Calu3 (cell line): Measurements from ENCODE around the gene SPINT1. TPM values are rescaled to one million over a fixed set of nuclear protein-coding genes. Genes with fewer than 3 reads are reported as not detected.

Experiments used
- BruUV-seq: library from RNA; stranded (reverse); fragments of 400-500 nt; replicated peaks from 2 replicates; lab custom pipeline; 2021; lab: Mats Ljungman, UMichigan
- CTCF ChIA-PET: fragments of 300-600 bp; sonication (Branson Sonifier 250); formaldehyde crosslinking; loops from one replicate; lab custom pipeline; 2022; ENCODE audit warnings: antibody characterized with exemption; lab: Charles Lee
- DNase-seq: peaks from one replicate; pipeline ENCODE4 v3.0.0; 2022
- H3K27ac Mint-ChIP-seq: one replicate; pipeline ENCODE4 v1.8.0; 2022; ENCODE audit warnings: mixed read lengths; ENCODE audit not compliant: unreplicated experiment
- H3K27me3 Mint-ChIP-seq: one replicate; pipeline ENCODE4 v1.8.0; 2022; ENCODE audit warnings: mixed read lengths; ENCODE audit not compliant: unreplicated experiment
- H3K36me3 Mint-ChIP-seq: one replicate; pipeline ENCODE4 v1.8.0; 2022; ENCODE audit warnings: mild to moderate bottlenecking, moderate library complexity, mixed read lengths; ENCODE audit not compliant: insufficient read depth, unreplicated experiment
- H3K4me1 Mint-ChIP-seq: one replicate; pipeline ENCODE4 v1.8.0; 2022; ENCODE audit warnings: mild to moderate bottlenecking, low read depth, mixed read lengths; ENCODE audit not compliant: unreplicated experiment
- H3K4me3 Mint-ChIP-seq: one replicate; pipeline ENCODE4 v1.8.0; 2022; ENCODE audit warnings: mild to moderate bottlenecking, low read depth, moderate library complexity, mixed read lengths; ENCODE audit not compliant: unreplicated experiment
- H3K9me3 Mint-ChIP-seq: one replicate; pipeline ENCODE4 v1.8.0; 2022; ENCODE audit warnings: low read depth, mixed read lengths; ENCODE audit not compliant: unreplicated experiment
- intact Hi-C: fragments of 100-400 bp; cut with micrococcal nuclease; formaldehyde crosslinking; loops from one replicate; pipeline ENCODE4 v1.10.0; 2022; ENCODE audit not compliant: unreplicated experiment
- total RNA-seq: library from RNA; stranded (reverse); gene quantifications from 2 replicates; pipeline ENCODE4 v1.2.3, GENCODE V29; 2022
- TF ChIP-seq, protein P1 (sequence below): fragments of 200-600 bp; IDR thresholded peaks from one replicate; pipeline ENCODE4 v1.8.0; 2022; ENCODE audit warnings: antibody characterized with exemption; ENCODE audit not compliant: unreplicated experiment

SPINT1 gene
- total RNA-seq, 1 experiment from 2014 or later: 93.7 TPM

- CTCF ChIA-PET: interaction anchor here (0.6 to 0.9 kb wide), 5 partner anchors 9 to 417 kb away, joined by 3 to 5 read pairs (median 4); no protein-coding TSS in a partner anchor
- intact Hi-C loops: loop anchor here (10.0 kb wide), 1 partner anchor 58 kb away; no protein-coding TSS in a partner anchor
- BruUV-seq: no TSS peak
These were observed 62.5 kb downstream of the SPINT1 start for GRCh38 chr15:40906091-40906990.

GRCh38 chr15:40906991-40907802 lies 63.3 kb downstream of the SPINT1 start:
- intact Hi-C loops: loop anchor here (10.0 kb wide), 1 partner anchor 58 kb away; no protein-coding TSS in a partner anchor
- no peaks in the 10 kb centered on the region for H3K9me3 Mint-ChIP-seq
- CTCF ChIA-PET: interaction anchor here (0.7 kb wide), 1 partner anchor 48 kb away, joined by 4 read pairs; no protein-coding TSS in a partner anchor
- peaks cover 26% of the 10 kb centered on the region for H3K36me3 Mint-ChIP-seq
- H3K27ac Mint-ChIP-seq: peak overlapping the region; percentile 36
- peak overlapping the region; percentile 47 for H3K4me3 Mint-ChIP-seq
- no TSS peak for BruUV-seq
- no peaks in the 10 kb centered on the region for H3K4me1 Mint-ChIP-seq
- no peak for DNase-seq
- TF ChIP-seq, protein P1, sequence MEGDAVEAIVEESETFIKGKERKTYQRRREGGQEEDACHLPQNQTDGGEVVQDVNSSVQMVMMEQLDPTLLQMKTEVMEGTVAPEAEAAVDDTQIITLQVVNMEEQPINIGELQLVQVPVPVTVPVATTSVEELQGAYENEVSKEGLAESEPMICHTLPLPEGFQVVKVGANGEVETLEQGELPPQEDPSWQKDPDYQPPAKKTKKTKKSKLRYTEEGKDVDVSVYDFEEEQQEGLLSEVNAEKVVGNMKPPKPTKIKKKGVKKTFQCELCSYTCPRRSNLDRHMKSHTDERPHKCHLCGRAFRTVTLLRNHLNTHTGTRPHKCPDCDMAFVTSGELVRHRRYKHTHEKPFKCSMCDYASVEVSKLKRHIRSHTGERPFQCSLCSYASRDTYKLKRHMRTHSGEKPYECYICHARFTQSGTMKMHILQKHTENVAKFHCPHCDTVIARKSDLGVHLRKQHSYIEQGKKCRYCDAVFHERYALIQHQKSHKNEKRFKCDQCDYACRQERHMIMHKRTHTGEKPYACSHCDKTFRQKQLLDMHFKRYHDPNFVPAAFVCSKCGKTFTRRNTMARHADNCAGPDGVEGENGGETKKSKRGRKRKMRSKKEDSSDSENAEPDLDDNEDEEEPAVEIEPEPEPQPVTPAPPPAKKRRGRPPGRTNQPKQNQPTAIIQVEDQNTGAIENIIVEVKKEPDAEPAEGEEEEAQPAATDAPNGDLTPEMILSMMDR: no peak
- no peaks in the 10 kb centered on the region for H3K27me3 Mint-ChIP-seq

More at GRCh38 chr15:40906091-40906990, 62.5 kb downstream of the SPINT1 start:
- Mint-ChIP-seq H3K27ac (peak overlapping the region; percentile 20), H3K9me3 (no peaks in the 10 kb centered on the region), H3K36me3 (peaks cover 27% of the 10 kb centered on the region), H3K4me1 (no peaks in the 10 kb centered on the region), H3K27me3 (no peaks in the 10 kb centered on the region), H3K4me3 (no peak overlapping the region)
- TF ChIP-seq, protein P1: peak; percentile 54
- peak; percentile 88 for DNase-seq

Other genes with a start within 250 kb of the SPINT1 start
- gene KNL1, start 249.8 kb upstream of the SPINT1 start, total RNA-seq: 11.0 and 19.0 TPM in 2 replicates
- 12.8 and 14.5 TPM in 2 replicates for gene RAD51, start 148.9 kb upstream of the SPINT1 start, total RNA-seq
- 23.5 and 25.5 TPM in 2 replicates for gene RMDN3, start 88.8 kb upstream of the SPINT1 start, total RNA-seq
- gene GCHFR, start 80.0 kb upstream of the SPINT1 start, total RNA-seq: 5.6 and 11.6 TPM in 2 replicates
- gene C15orf62, start 74.1 kb upstream of the SPINT1 start, total RNA-seq: 0.56 and 0.64 TPM in 2 replicates
- 13.9 and 14.9 TPM in 2 replicates for gene ZFYVE19, start 37.0 kb upstream of the SPINT1 start, total RNA-seq
- gene DNAJC17, start 36.6 kb upstream of the SPINT1 start, total RNA-seq: 15.2 and 17.4 TPM in 2 replicates
- gene PPP1R14D, start 15.3 kb upstream of the SPINT1 start, total RNA-seq: 0.51 and 1.7 TPM in 2 replicates
- 4.2 and 4.9 TPM in 2 replicates for gene RHOV, start 30.2 kb downstream of the SPINT1 start, total RNA-seq
- gene VPS18, start 50.4 kb downstream of the SPINT1 start, total RNA-seq: 14.3 and 16.6 TPM in 2 replicates
- gene DLL4, start 85.3 kb downstream of the SPINT1 start, total RNA-seq: not detected in 2 replicates
- 5.0 and 5.2 TPM in 2 replicates for gene CHAC1, start 109.4 kb downstream of the SPINT1 start, total RNA-seq